ENCODE measurements around the gene RAD51. TPM values are rescaled to one million over a fixed set of nuclear protein-coding genes. Genes with fewer than 3 reads are reported as not detected.
A peak's percentile ranks its signal among the peaks of the same experiment; 100 is the strongest.

The RAD51 gene
- total and polyA plus RNA-seq, 8 donors, result 4.4 to 15.6 (median 12.6) TPM

GRCh38 chr15:40755812-40756208 is 60.8 kb downstream of the RAD51 start:
- H3K27me3 ChIP-seq, result no peaks in the 10 kb centered on the region
- H3K4me1 ChIP-seq, result peaks cover 0 to 25% of the 10 kb centered on the region in 2 donors
- H3K36me3 ChIP-seq, result peaks cover 0 to 13% of the 10 kb centered on the region in 2 donors
- intact Hi-C loops (cut with DNase I), result no loop called here
- H3K9me3 ChIP-seq, result no peaks in the 10 kb centered on the region
- peak overlapping the region; percentile 68 to 84 for H3K27ac ChIP-seq
- no peak for ATAC-seq
- TF ChIP-seq, protein P1, sequence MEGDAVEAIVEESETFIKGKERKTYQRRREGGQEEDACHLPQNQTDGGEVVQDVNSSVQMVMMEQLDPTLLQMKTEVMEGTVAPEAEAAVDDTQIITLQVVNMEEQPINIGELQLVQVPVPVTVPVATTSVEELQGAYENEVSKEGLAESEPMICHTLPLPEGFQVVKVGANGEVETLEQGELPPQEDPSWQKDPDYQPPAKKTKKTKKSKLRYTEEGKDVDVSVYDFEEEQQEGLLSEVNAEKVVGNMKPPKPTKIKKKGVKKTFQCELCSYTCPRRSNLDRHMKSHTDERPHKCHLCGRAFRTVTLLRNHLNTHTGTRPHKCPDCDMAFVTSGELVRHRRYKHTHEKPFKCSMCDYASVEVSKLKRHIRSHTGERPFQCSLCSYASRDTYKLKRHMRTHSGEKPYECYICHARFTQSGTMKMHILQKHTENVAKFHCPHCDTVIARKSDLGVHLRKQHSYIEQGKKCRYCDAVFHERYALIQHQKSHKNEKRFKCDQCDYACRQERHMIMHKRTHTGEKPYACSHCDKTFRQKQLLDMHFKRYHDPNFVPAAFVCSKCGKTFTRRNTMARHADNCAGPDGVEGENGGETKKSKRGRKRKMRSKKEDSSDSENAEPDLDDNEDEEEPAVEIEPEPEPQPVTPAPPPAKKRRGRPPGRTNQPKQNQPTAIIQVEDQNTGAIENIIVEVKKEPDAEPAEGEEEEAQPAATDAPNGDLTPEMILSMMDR (IDR thresholded peaks at IDR 0.05), result no peak
- DNase-seq, result no peak
- peak overlapping the region; percentile 70 to 91 for H3K4me3 ChIP-seq

- Histone ChIP-seq H3K4me3 (no peak overlapping the region), H3K27ac (no peak overlapping the region), H3K27me3 (no peaks in the 10 kb centered on the region), H3K36me3 (peaks cover 0 to 2% of the 10 kb centered on the region in 2 donors), H3K9me3 (no peaks in the 10 kb centered on the region), H3K4me1 (peaks cover 0 to 25% of the 10 kb centered on the region in 2 donors)
- DNase-seq (no peak), ATAC-seq (no peak)
- intact Hi-C loops (cut with DNase I), result no loop called here
- TF ChIP-seq, protein P1 (IDR thresholded peaks at IDR 0.05), result no peak
Observed at GRCh38 chr15:40756938-40757337, 62.0 kb downstream of the RAD51 start.

- Histone ChIP-seq H3K27me3 (no peaks in the 10 kb centered on the region), H3K4me1 (peaks cover 4 to 32% of the 10 kb centered on the region in 2 donors), H3K4me3 (no peak overlapping the region), H3K36me3 (no peaks in the 10 kb centered on the region), H3K27ac (no peak overlapping the region), H3K9me3 (no peaks in the 10 kb centered on the region)
- TF ChIP-seq, protein P1 (IDR thresholded peaks at IDR 0.05), result no peak
- intact Hi-C loops (cut with DNase I), result no loop called here
- ATAC-seq (no peak), DNase-seq (no peak)
Observed at GRCh38 chr15:40759961-40760360, 65.0 kb downstream of the RAD51 start.

DNA sequence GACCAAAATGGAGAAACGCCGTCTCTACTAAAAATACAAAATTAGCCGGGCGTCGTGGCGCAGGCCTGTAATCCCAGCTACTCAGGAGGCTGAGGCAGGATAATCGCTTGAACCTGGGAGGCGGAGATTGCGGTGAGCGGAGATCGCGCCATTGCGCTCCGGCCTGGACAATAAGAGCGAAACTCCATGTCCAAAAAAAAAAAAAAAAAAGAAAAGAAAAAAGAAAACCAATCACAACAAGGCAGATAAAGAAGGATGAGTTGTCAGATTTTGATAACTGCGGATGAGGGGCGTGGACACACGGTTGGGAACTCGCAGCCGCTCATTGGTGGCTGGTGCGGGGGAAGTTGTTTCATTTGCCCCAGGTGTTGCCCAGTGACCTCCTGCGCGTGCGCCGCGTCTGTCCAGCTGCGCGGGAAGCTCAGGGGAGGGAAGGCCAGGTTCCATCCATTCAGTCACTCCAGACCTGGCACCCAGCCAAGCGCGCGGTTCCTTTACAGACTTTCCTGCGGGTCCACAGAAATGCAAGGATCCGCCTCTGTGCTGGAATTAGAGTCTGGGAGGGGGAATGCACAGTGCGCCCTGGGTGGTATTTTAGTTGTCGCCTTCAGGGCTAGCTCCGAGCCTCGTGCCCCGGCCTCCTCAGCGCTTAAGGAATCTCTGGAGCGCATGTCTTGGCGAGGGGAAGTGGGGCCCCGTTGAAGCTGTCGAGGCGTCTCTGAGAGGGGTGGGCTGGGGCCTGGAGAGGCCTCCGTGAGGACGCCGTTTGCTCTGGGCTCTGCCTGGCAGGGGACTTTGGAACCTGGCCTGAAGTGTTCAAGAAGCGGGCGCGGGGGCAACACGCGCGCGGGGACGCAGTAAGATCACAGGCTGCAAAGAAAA is 68.2 kb downstream of the RAD51 start:
- intact Hi-C loops (cut with DNase I), result no loop called here

More for the DNA sequence above, 68.2 kb downstream of the RAD51 start:
- Histone ChIP-seq H3K4me3 (peak overlapping the region; percentile 44 to 61), H3K4me1 (peaks cover 10 to 44% of the 10 kb centered on the region in 2 donors), H3K27me3 (no peaks in the 10 kb centered on the region), H3K27ac (peak overlapping the region; percentile 70 to 77), H3K36me3 (peaks cover 0 to 19% of the 10 kb centered on the region in 2 donors), H3K9me3 (no peaks in the 10 kb centered on the region)
- ATAC-seq (peak; percentile 23), DNase-seq (peak; percentile 76 to 91 (median 78))
- TF ChIP-seq, protein P1 (IDR thresholded peaks at IDR 0.05), result no peak
